ENCODE measurements around the gene RNF41. TPM values are rescaled to one million over a fixed set of nuclear protein-coding genes. Genes with fewer than 3 reads are reported as not detected.

RNF41 gene
- total and polyA plus RNA-seq, 2 experiments from 2014 or later, result 39.4 to 125 TPM

GRCh38 chr12:56216461-56216860 lies 5.3 kb downstream of the RNF41 start:
- Histone ChIP-seq H3F3A (ENCODE audit: insufficient read depth) (peaks cover 26% of the 10 kb centered on the region), H3K9ac (no peak overlapping the region), H3K4me1 (ENCODE audit: insufficient read depth) (0 out of 2 replicates have a peak, but pooled peaks cover 3% of the 10 kb centered on the region), H4K20me1 (ENCODE audit: insufficient read depth) (no peaks in the 10 kb centered on the region; the same call in 1 of the 2 replicates), H3K36me3 (ENCODE audit: low read depth) (peaks cover 43% of the 10 kb centered on the region), H3K27me3 (replicated peaks; ENCODE audit: insufficient read depth) (no peaks in the 10 kb centered on the region), H3K9me2 (ENCODE audit: insufficient read depth) (no peaks in the 10 kb centered on the region), H3K79me2 (ENCODE audit: insufficient read depth) (peaks cover 91% of the 10 kb centered on the region), H3K4me2 (ENCODE audit: unreplicated experiment) (no peak overlapping the region), H3K27ac (no peak overlapping the region), H3K9me3 (ENCODE audit: low read depth) (no peaks in the 10 kb centered on the region), H3K4me3 (no peak overlapping the region), H2AFZ (no peak overlapping the region)
- TF ChIP-seq EZH2phosphoT487 (IDR thresholded peaks at IDR 0.05; ENCODE audit: insufficient read depth, low read depth) (no peak), EZH2 (IDR thresholded peaks at IDR 0.05; ENCODE audit: insufficient read depth, poor library complexity, severe bottlenecking) (no peak)
- in situ Hi-C loops (cut with MboI), result no loop called here
- WGBS, 2 experiments (ENCODE audit: low coverage in 1 of 2, low lambda C conversion rate in 2 of 2, missing lambda C conversion rate in 2 of 2), result 86 to 87% methylated on average over 3 of the region's 3 CpGs
- no peak for DNase-seq

- Histone ChIP-seq H3K4me3 (no peak overlapping the region), H3K36me3 (ENCODE audit: low read depth) (peaks cover 60% of the 10 kb centered on the region), H3F3A (ENCODE audit: insufficient read depth) (peaks cover 29% of the 10 kb centered on the region; the same call in 1 of the 2 replicates), H3K4me1 (ENCODE audit: insufficient read depth) (no peaks in the 10 kb centered on the region), H3K9me2 (ENCODE audit: insufficient read depth) (no peaks in the 10 kb centered on the region), H3K79me2 (ENCODE audit: insufficient read depth) (peaks cover 69% of the 10 kb centered on the region), H3K4me2 (ENCODE audit: unreplicated experiment) (no peak overlapping the region), H3K9ac (no peak overlapping the region), H3K9me3 (ENCODE audit: low read depth) (no peaks in the 10 kb centered on the region), H3K27me3 (replicated peaks; ENCODE audit: insufficient read depth) (no peaks in the 10 kb centered on the region), H2AFZ (no peak overlapping the region), H4K20me1 (ENCODE audit: insufficient read depth) (no peaks in the 10 kb centered on the region; the same call in 1 of the 2 replicates), H3K27ac (no peak overlapping the region)
- WGBS, 2 experiments (ENCODE audit: low coverage in 1 of 2, low lambda C conversion rate in 2 of 2, missing lambda C conversion rate in 2 of 2), result 72 to 78% methylated on average over 5 of the region's 5 CpGs
- in situ Hi-C loops (cut with MboI), result no loop called here
- peak; percentile 25 for DNase-seq
- TF ChIP-seq EZH2phosphoT487 (IDR thresholded peaks at IDR 0.05; ENCODE audit: insufficient read depth, low read depth) (no peak), EZH2 (IDR thresholded peaks at IDR 0.05; ENCODE audit: insufficient read depth, poor library complexity, severe bottlenecking) (no peak)
These were observed 7.8 kb downstream of the RNF41 start for GRCh38 chr12:56213878-56214277.

GRCh38 chr12:56212361-56212760 lies 9.4 kb downstream of the RNF41 start:
- DNase-seq, result no peak
- H3K9me3 ChIP-seq (ENCODE audit: low read depth), result no peaks in the 10 kb centered on the region
- H3K4me3 ChIP-seq, result no peak overlapping the region
- 50 to 56% methylated on average over 1 of the region's 1 CpG for WGBS, 2 experiments (ENCODE audit: low coverage in 1 of 2, low lambda C conversion rate in 2 of 2, missing lambda C conversion rate in 2 of 2)
- in situ Hi-C loops (cut with MboI), result no loop called here
- no peak for TF ChIP-seq EZH2 (IDR thresholded peaks at IDR 0.05; ENCODE audit: insufficient read depth, poor library complexity, severe bottlenecking)
- TF ChIP-seq EZH2phosphoT487 (IDR thresholded peaks at IDR 0.05; ENCODE audit: insufficient read depth, low read depth), result no peak
- no peak overlapping the region for H3K9ac ChIP-seq
- no peak overlapping the region for H3K4me2 ChIP-seq (ENCODE audit: unreplicated experiment)
- H3F3A ChIP-seq (ENCODE audit: insufficient read depth), result peaks cover 42% of the 10 kb centered on the region
- no peak overlapping the region for H3K27ac ChIP-seq
- no peaks in the 10 kb centered on the region for H3K27me3 ChIP-seq (replicated peaks; ENCODE audit: insufficient read depth)
- peaks cover 54% of the 10 kb centered on the region for H3K79me2 ChIP-seq (ENCODE audit: insufficient read depth)
- no peaks in the 10 kb centered on the region for H3K9me2 ChIP-seq (ENCODE audit: insufficient read depth)
- no peaks in the 10 kb centered on the region; the same call in 1 of the 2 replicates for H4K20me1 ChIP-seq (ENCODE audit: insufficient read depth)
- H3K36me3 ChIP-seq (ENCODE audit: low read depth), result peaks cover 68% of the 10 kb centered on the region
- H2AFZ ChIP-seq, result no peak overlapping the region
- peaks cover 3% of the 10 kb centered on the region for H3K4me1 ChIP-seq (ENCODE audit: insufficient read depth)

GRCh38 chr12:56208006-56208405 lies 13.7 kb downstream of the RNF41 start:
- WGBS, 2 experiments (ENCODE audit: low coverage in 1 of 2, low lambda C conversion rate in 2 of 2, missing lambda C conversion rate in 2 of 2), result 73 to 80% methylated on average over 6 of the region's 6 CpGs
- peaks cover 71% of the 10 kb centered on the region for H3K36me3 ChIP-seq (ENCODE audit: low read depth)
- DNase-seq, result no peak
- peaks cover 8% of the 10 kb centered on the region for H3K4me1 ChIP-seq (ENCODE audit: insufficient read depth)
- H3K27ac ChIP-seq, result no peak overlapping the region
- H3K9ac ChIP-seq, result no peak overlapping the region
- TF ChIP-seq EZH2phosphoT487 (IDR thresholded peaks at IDR 0.05; ENCODE audit: insufficient read depth, low read depth) (no peak), EZH2 (IDR thresholded peaks at IDR 0.05; ENCODE audit: insufficient read depth, poor library complexity, severe bottlenecking) (no peak)
- no peaks in the 10 kb centered on the region for H3K27me3 ChIP-seq (replicated peaks; ENCODE audit: insufficient read depth)
- H3K9me3 ChIP-seq (ENCODE audit: low read depth), result no peaks in the 10 kb centered on the region
- no peak overlapping the region for H3K4me2 ChIP-seq (ENCODE audit: unreplicated experiment)
- H3F3A ChIP-seq (ENCODE audit: insufficient read depth), result peaks cover 45% of the 10 kb centered on the region
- in situ Hi-C loops (cut with MboI), result no loop called here
- no peak overlapping the region for H2AFZ ChIP-seq
- H4K20me1 ChIP-seq (ENCODE audit: insufficient read depth), result no peaks in the 10 kb centered on the region
- H3K79me2 ChIP-seq (ENCODE audit: insufficient read depth), result peaks cover 16% of the 10 kb centered on the region
- no peak overlapping the region for H3K4me3 ChIP-seq
- H3K9me2 ChIP-seq (ENCODE audit: insufficient read depth), result no peaks in the 10 kb centered on the region

Data from GM23248 (cell line).